MCF 10A (cell line): ENCODE measurements around the gene RHEBL1. TPM values are rescaled to one million over a fixed set of nuclear protein-coding genes. Genes with fewer than 3 reads are reported as not detected.
A peak's percentile ranks its signal among the peaks of the same experiment; 100 is the strongest.

ENCODE experiments used
- BruUV-seq: library from RNA; stranded (reverse); fragments of 400-500 nt; replicated peaks from 2 replicates; lab custom pipeline; 2021; lab: Mats Ljungman, UMichigan
- CTCF ChIA-PET: fragments of 300-600 bp; sonication (Branson Sonifier 250); formaldehyde crosslinking; extraction: SDS; loops from one replicate; lab custom pipeline; 2021; ENCODE audit warnings: antibody characterized with exemption, inconsistent platforms; lab: Yijun Ruan, JAX
- POLR2A ChIA-PET: fragments of 300-600, 350-650 bp; sonication (Branson Sonifier 250); formaldehyde crosslinking; extraction: SDS; loops from one replicate; lab custom pipeline; 2020; ENCODE audit warnings: antibody characterized with exemption, inconsistent platforms; lab: Yijun Ruan, JAX
- DNase-seq: peaks from one replicate; pipeline ENCODE4 v3.0.0-alpha.2; 2018; ENCODE audit not compliant: unreplicated experiment
- H3K27ac Mint-ChIP-seq: one replicate; pipeline ENCODE4 v1.8.0; 2022; ENCODE audit warnings: mild to moderate bottlenecking, low read depth, mixed read lengths; ENCODE audit not compliant: unreplicated experiment
- H3K27me3 Mint-ChIP-seq: one replicate; pipeline ENCODE4 v1.8.0; 2022; ENCODE audit warnings: mixed read lengths; ENCODE audit not compliant: insufficient read depth, unreplicated experiment
- H3K36me3 Mint-ChIP-seq: one replicate; pipeline ENCODE4 v1.8.0; 2022; ENCODE audit warnings: mild to moderate bottlenecking, moderate library complexity, mixed read lengths; ENCODE audit not compliant: insufficient read depth, unreplicated experiment
- H3K4me1 Mint-ChIP-seq: one replicate; pipeline ENCODE4 v1.8.0; 2022; ENCODE audit warnings: mixed read lengths; ENCODE audit not compliant: insufficient read depth, unreplicated experiment
- H3K4me3 Mint-ChIP-seq: one replicate; pipeline ENCODE4 v1.8.0; 2022; ENCODE audit warnings: mild to moderate bottlenecking, moderate library complexity, mixed read lengths; ENCODE audit not compliant: unreplicated experiment
- H3K9me3 Mint-ChIP-seq: one replicate; pipeline ENCODE4 v1.8.0; 2022; ENCODE audit warnings: mixed read lengths; ENCODE audit not compliant: unreplicated experiment
- CTCF ChIP-seq: fragments of 200-600 bp; IDR thresholded peaks from one replicate; pipeline ENCODE4 v1.8.0; 2022; ENCODE audit warnings: antibody characterized with exemption, mild to moderate bottlenecking; ENCODE audit not compliant: unreplicated experiment
- intact Hi-C: fragments of 100-400 bp; cut with micrococcal nuclease; formaldehyde crosslinking; loops from 2 replicates; pipeline ENCODE4 v1.14.1; 2022
- total RNA-seq: library from RNA; stranded (reverse); gene quantifications from 2 replicates; pipeline ENCODE4 v1.2.3, GENCODE V29; 2022

RHEBL1 gene
- total RNA-seq, 1 experiment from 2014 or later = 0.35 TPM

- Mint-ChIP-seq H3K9me3 (no peaks in the 10 kb centered on the region), H3K4me1 (peaks cover 14% of the 10 kb centered on the region), H3K36me3 (peaks cover 88% of the 10 kb centered on the region), H3K27ac (no peak overlapping the region), H3K4me3 (no peak overlapping the region), H3K27me3 (no peaks in the 10 kb centered on the region)
- ChIA-PET POLR2A (no interaction called here), CTCF (no interaction called here)
- no peak for DNase-seq
- no peak for TF ChIP-seq CTCF
- BruUV-seq = no TSS peak
- intact Hi-C loops = no loop called here
These were observed 19.0 kb downstream of the RHEBL1 start for GRCh38 chr12:49050507-49051372.

- POLR2A ChIA-PET = no interaction called here
- intact Hi-C loops = no loop called here
- TF ChIP-seq CTCF = no peak
- Mint-ChIP-seq H3K4me3 (no peak overlapping the region), H3K36me3 (peaks cover 90% of the 10 kb centered on the region), H3K4me1 (peaks cover 8% of the 10 kb centered on the region), H3K27ac (peak overlapping the region; percentile 49), H3K27me3 (no peaks in the 10 kb centered on the region), H3K9me3 (no peaks in the 10 kb centered on the region)
- CTCF ChIA-PET = no interaction called here
- TSS peak; percentile 18 for BruUV-seq
- DNase-seq = peak; percentile 50
These were observed 20.1 kb downstream of the RHEBL1 start for GRCh38 chr12:49049566-49050224.

- TF ChIP-seq CTCF = no peak
- H3K27ac Mint-ChIP-seq = no peak overlapping the region
- no peak for DNase-seq
- H3K4me3 Mint-ChIP-seq = no peak overlapping the region
- H3K36me3 Mint-ChIP-seq = peaks cover 90% of the 10 kb centered on the region
- H3K9me3 Mint-ChIP-seq = no peaks in the 10 kb centered on the region
- CTCF ChIA-PET = interaction anchor here (0.6 kb wide), 1 partner anchor 8 kb away, joined by 3 read pairs; no protein-coding TSS in a partner anchor
- POLR2A ChIA-PET = interaction anchor here (0.5 to 1.4 kb wide), 3 partner anchors 10 to 1153 kb away, joined by 4 to 9 read pairs (median 4); no protein-coding TSS in a partner anchor
- H3K27me3 Mint-ChIP-seq = no peaks in the 10 kb centered on the region
- BruUV-seq = no TSS peak
- H3K4me1 Mint-ChIP-seq = peaks cover 8% of the 10 kb centered on the region
- intact Hi-C loops = no loop called here
These were observed 20.8 kb downstream of the RHEBL1 start for GRCh38 chr12:49048953-49049352.
